T-helper 1 cell treated with Interleukin-12 subunit alpha and Interleukin-12 subunit beta and Interleukin-4 antibody, amounts not matched to agents 30 ng/mL and 1 ng/mL, for 36 hours (primary cell): ENCODE results near the gene ANXA9. TPM values are rescaled to one million over a fixed set of nuclear protein-coding genes. Genes with fewer than 3 reads are reported as not detected.

Experiments used
- intact Hi-C: fragments of 100-400 bp; cut with micrococcal nuclease; formaldehyde crosslinking; loops from one replicate; pipeline ENCODE4 v1.15.1; 2024
- total RNA-seq: library from RNA; stranded (reverse); gene quantifications from 2 replicates; pipeline ENCODE4 v1.2.3, GENCODE V29; 2022

The ANXA9 gene
- total RNA-seq, 1 donor from 2014 or later: not detected

- intact Hi-C loops: loop anchor here (1.0 to 5.0 kb wide), 4 partner anchors 33 to 718 kb away; partner anchors contain the start of genes CA14, PRUNE1, SETDB1 and TARS2
Measured at GRCh38 chr1:150974580-150975478, 7.3 kb upstream of the ANXA9 start, which contains the start of gene CERS2. Gene CERS2 (minus strand): TSS chr1:150974835. CDS start chr1:150969090, 5,745 bp downstream.

GRCh38 chr1:150976401-150976821, 5.7 kb upstream of the ANXA9 start:
- intact Hi-C loops: loop anchor here (5.0 kb wide), 1 partner anchor 719 kb away; the partner anchor contains the start of gene CA14

GRCh38 chr1:150976879-150977694, 5.0 kb upstream of the ANXA9 start:
- intact Hi-C loops: loop anchor here (5.0 kb wide), 1 partner anchor 720 kb away; the partner anchor contains the start of gene CA14

GRCh38 chr1:150979092-150980056, 2.7 kb upstream of the ANXA9 start:
- intact Hi-C loops: loop anchor here (1.0 to 5.0 kb wide), 12 partner anchors 17 to 722 kb away; partner anchors contain the start of genes ARNT, CA14, CTSS and ENSA

GRCh38 chr1:150981177-150981804, 801 bp upstream of the ANXA9 start:
- intact Hi-C loops: no loop called here

- intact Hi-C loops: no loop called here
Measured at GRCh38 chr1:150985179-150985825, 3.2 kb downstream of the ANXA9 start.

GRCh38 chr1:150987924-150988323, 5.8 kb downstream of the ANXA9 start:
- intact Hi-C loops: no loop called here

GRCh38 chr1:150992626-150993025, 10.5 kb downstream of the ANXA9 start:
- intact Hi-C loops: no loop called here

- intact Hi-C loops: no loop called here
Measured at GRCh38 chr1:150994248-150994647, 12.2 kb downstream of the ANXA9 start.

- intact Hi-C loops: loop anchor here (5.0 kb wide), 1 partner anchor 738 kb away; the partner anchor contains the start of gene CA14
Measured at GRCh38 chr1:150995460-150995859, 13.4 kb downstream of the ANXA9 start.

- intact Hi-C loops: loop anchor here (1.0 to 5.0 kb wide), 4 partner anchors 10 to 739 kb away; partner anchors contain the start of genes CA14 and MINDY1
Measured at GRCh38 chr1:150995896-150996295, 13.8 kb downstream of the ANXA9 start.

- intact Hi-C loops: loop anchor here (2.0 to 5.0 kb wide), 2 partner anchors 436 to 740 kb away; partner anchors contain the start of gene CA14
Measured at GRCh38 chr1:150997126-150997872, 15.2 kb downstream of the ANXA9 start.

GRCh38 chr1:150997949-150998348, 15.9 kb downstream of the ANXA9 start:
- intact Hi-C loops: loop anchor here (2.0 to 5.0 kb wide), 2 partner anchors 437 to 741 kb away; partner anchors contain the start of gene CA14

GRCh38 chr1:150999051-150999674, 17.1 kb downstream of the ANXA9 start:
- intact Hi-C loops: loop anchor here (5.0 kb wide), 1 partner anchor 742 kb away; the partner anchor contains the start of gene CA14

- intact Hi-C loops: loop anchor here (5.0 kb wide), 1 partner anchor 743 kb away; the partner anchor contains the start of gene CA14
Measured at GRCh38 chr1:150999926-151000325, 17.8 kb downstream of the ANXA9 start.

- intact Hi-C loops: no loop called here
Measured at GRCh38 chr1:151000408-151000807, 18.3 kb downstream of the ANXA9 start.

GRCh38 chr1:151001602-151002001, 19.5 kb downstream of the ANXA9 start:
- intact Hi-C loops: no loop called here

GRCh38 chr1:151002051-151002450, 20.0 kb downstream of the ANXA9 start:
- intact Hi-C loops: no loop called here
